D721Med (cell line): ENCODE results near the gene SULT1C2.
"Not testable (repeated sequence)": the region's sequence is repeated elsewhere in the genome, so short reads cannot be mapped to it uniquely, and the experiment has no call there.

Experiments used
- DNase-seq: peaks from one replicate; pipeline ENCODE4 v3.0.0; 2011; ENCODE audit warnings: low spot score; ENCODE audit not compliant: insufficient read length
- FAIRE-seq: peaks from 2 replicates; lab custom pipeline; 2011; peaks lifted over from hg19 to GRCh38; lab: Jason Lieb, UNC
- TF ChIP-seq, protein P1 (sequence below): IDR thresholded peaks from 2 replicates; pipeline ENCODE4 v1.5.1; 2012; ENCODE audit warnings: mild to moderate bottlenecking, control low read depth; ENCODE audit not compliant: insufficient read depth; ENCODE audit errors: missing control alignments

SULT1C2 gene

GRCh38 chr2:108348816-108349570 is 60.3 kb downstream of the SULT1C2 start:
- no peak for DNase-seq
- no peak for FAIRE-seq
- TF ChIP-seq, protein P1, sequence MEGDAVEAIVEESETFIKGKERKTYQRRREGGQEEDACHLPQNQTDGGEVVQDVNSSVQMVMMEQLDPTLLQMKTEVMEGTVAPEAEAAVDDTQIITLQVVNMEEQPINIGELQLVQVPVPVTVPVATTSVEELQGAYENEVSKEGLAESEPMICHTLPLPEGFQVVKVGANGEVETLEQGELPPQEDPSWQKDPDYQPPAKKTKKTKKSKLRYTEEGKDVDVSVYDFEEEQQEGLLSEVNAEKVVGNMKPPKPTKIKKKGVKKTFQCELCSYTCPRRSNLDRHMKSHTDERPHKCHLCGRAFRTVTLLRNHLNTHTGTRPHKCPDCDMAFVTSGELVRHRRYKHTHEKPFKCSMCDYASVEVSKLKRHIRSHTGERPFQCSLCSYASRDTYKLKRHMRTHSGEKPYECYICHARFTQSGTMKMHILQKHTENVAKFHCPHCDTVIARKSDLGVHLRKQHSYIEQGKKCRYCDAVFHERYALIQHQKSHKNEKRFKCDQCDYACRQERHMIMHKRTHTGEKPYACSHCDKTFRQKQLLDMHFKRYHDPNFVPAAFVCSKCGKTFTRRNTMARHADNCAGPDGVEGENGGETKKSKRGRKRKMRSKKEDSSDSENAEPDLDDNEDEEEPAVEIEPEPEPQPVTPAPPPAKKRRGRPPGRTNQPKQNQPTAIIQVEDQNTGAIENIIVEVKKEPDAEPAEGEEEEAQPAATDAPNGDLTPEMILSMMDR = no peak

GRCh38 chr2:108349571-108349928 is 60.9 kb downstream of the SULT1C2 start:
- FAIRE-seq (no peak), DNase-seq (no peak)
- TF ChIP-seq, protein P1 = no peak

- DNase-seq (no peak), FAIRE-seq (no peak)
- TF ChIP-seq, protein P1 = no peak
These were observed 63.2 kb downstream of the SULT1C2 start for GRCh38 chr2:108351889-108352288.

DNA sequence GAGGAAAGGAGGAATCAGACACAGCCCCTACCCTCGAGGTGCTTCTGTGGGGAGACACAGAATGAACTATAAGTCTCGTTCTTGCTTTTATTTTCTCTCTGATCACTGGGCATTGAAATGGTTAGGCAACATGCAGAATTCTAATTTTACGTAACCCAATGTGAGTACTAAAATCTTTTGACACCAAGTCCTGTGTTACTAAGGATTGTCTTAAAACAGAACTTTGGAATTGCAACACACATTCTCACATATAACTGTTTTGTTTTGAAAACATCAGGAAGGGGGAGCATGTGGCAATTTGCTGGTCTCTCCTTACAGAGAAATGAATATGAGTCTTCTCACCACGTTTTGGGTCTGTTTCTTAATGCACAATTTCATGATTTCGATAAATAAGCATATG is 65.4 kb downstream of the SULT1C2 start:
- DNase-seq (no peak), FAIRE-seq (no peak)
- TF ChIP-seq, protein P1 = no peak

- TF ChIP-seq, protein P1 = no peak
- FAIRE-seq (no peak), DNase-seq (no peak)
These were observed 67.4 kb downstream of the SULT1C2 start for GRCh38 chr2:108355906-108356734.

- DNase-seq, FAIRE-seq: not testable (repeated sequence)
These were observed 70.6 kb downstream of the SULT1C2 start for GRCh38 chr2:108359336-108359735.
